HG02678 (cell line): ENCODE data around the gene MAZ.
"Not testable (repeated sequence)": the region's sequence is repeated elsewhere in the genome, so short reads cannot be mapped to it uniquely, and the experiment has no call there.

Source experiments
- ATAC-seq: cut with Tn5 transposase; IDR thresholded peaks from one replicate; pipeline ENCODE4 v1.9.1; 2021; ENCODE audit warnings: mild to moderate bottlenecking, moderate library complexity; ENCODE audit not compliant: unreplicated experiment

The MAZ gene

DNA sequence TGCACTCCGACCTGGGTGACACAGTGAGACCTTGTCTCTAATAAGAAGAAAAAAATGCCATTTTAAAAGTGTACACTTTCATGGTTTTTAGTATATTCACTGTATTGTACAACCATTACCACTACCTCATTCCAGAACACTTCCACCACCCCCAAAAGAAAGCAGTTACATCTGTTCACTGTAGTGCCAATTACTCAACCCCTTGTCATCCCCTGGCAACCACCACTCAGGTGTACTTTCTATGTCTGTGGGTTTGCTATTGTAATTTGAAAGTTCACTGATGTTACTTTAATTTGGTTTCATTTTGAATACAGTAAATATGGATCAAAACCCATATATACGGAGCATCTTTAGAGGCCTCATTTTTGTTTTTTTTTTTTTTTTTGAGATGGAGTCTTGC, 22.2 kb upstream of the MAZ start:
- no peak for ATAC-seq

DNA sequence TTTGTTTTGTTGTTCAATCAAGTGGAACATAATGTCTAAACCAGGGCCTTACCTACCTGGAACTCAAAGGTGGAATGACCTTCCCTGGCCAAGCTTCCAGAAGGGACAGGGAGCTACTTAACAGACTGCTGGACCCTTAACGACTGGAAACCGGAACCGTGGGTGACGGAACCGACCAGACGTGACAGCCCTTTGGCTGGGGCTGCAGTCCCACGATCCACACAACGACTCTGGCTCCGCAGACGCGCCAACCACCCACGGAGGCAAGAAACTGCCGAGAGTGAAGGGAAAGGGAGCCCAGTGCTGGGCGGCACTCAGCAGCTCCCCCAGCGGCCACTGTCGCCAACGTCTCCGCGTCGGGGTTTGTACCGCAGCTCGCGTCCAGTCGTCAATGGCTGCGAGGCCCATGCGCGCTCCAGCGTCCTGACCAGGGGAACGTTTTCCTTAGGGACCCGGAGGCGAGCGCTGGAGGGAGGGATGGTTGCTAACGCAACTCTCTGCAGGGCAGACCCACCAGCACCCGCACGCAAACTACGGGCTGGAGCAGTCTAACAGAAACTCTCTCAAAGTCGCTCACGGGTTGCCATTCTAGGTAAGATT, 21.3 kb upstream of the MAZ start:
- ATAC-seq = no peak

DNA sequence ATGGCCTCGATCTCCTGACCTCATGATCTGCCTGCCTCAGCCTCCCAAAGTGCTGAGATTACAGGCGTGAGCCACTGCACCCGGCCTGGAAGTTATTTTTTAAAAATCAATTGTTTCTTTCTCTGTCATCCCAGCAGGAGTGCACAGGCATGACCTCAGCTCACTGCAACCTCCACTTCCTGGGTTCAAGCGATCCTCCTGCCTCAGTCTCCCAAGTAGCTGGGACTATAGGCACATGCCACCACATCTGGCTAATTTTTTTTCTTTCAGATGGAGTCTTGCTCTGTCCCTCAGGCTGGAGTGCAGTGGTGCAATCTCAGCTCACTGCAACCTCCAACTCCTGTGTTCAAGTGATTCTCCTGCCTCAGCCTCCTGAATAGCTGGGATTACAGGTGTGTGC, 19.2 kb upstream of the MAZ start:
- not testable (repeated sequence) for ATAC-seq

DNA sequence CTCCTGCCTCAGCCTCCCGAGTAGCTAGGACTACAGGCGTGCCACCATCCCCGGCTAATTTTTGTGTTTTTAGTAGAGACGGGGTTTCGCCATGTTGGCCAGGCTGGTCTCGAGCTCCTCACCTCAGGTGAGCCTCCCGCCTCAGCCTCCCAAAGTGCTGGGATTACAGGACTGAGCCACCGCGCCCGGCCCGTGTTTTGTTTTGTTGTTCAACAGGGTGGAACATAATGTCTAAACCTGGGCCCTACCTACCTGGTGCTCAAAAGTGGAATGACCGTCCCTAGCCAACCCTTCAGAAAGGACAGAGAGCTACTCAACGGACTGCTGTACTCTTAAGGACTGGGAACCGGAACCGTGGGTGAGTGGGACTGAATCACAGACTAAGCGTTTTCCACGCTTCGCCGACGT, 16.6 kb upstream of the MAZ start:
- peak; percentile 5 for ATAC-seq

DNA sequence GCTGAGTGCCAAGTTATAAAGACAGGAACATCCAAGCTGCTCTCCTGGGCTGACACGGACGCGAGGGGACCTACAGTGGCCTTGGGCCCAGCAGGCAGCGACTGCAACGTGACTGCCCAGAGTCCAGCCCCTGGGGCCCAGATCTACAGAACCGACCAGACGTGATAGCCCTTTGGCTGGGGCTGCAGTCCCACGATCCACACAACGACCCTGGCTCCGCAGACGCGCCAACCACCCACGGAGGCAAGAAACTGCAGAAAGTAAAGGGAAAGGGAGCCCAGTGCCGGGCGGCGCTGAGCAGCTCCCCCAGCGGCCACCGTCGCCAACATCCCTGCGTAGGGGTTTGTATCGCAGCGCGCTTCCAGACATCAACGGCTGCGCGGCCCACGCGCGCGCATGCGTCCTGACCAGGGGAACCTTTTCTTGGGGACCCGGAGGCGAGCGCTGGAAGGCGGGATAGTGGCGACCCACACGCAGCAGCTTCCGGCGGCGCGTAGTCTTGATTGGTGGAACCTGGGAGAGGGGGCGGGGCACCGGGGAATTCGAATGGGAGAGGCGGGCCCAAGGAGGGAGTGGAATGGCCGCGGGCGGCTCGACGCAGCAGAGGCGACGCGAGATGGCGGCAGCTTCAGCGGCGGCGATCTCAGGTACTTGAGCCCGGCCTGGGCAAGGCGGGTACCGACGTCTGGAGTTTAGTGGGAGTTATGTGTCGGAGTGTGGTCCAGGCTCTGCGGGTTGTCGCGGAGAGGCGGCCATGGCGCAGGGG, 16.0 kb upstream of the MAZ start, which contains the start of gene KIF22:
Gene KIF22, plus strand, starts transcription at position 569 of the 766 bp plus-strand sequence. Its CDS starts 9 bp downstream, at position 578.
- peak; percentile 96 for ATAC-seq

DNA sequence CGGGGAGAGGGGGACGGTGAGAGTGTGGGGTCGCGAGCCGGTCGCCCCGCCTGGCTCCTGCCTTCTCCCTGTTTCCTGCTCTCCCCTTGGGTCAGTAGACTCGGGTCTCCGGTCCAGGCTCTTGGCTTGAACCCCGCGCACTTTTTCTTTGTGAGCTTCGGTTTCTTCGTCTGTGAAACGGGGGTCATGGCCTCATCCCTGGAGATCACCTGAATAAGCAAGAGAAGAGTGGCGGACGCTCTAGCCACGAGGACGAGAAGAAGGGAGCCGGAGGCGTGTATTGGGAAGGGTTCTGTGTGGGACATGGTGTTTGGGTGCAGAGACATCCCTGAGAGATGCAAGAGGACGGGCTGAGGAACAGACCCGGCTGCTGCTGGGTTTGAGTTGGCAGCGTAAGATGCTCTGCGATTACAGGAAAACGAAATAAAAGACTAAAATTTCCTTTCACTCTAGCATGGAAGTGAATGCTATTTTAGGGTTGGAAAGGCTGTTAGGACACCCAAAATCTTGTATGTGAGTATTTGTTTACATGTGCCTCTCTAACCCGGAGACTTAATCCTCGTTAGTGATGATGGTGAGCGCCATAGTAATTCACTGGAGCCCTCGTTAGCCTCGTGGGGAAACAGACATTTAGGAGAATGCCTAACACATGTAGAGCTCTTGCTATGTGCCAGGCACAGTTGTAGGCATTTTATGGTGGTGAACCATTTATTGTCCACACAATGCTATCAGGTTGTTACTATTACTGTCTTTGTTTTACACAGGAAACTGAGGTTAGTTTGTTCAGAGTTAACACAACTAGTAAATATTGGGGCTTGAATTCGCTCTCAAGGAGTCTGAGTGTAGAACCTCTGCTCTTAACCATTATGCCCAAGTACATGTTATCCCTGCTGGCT, 15.1 kb upstream of the MAZ start:
- ATAC-seq = peak; percentile 25

DNA sequence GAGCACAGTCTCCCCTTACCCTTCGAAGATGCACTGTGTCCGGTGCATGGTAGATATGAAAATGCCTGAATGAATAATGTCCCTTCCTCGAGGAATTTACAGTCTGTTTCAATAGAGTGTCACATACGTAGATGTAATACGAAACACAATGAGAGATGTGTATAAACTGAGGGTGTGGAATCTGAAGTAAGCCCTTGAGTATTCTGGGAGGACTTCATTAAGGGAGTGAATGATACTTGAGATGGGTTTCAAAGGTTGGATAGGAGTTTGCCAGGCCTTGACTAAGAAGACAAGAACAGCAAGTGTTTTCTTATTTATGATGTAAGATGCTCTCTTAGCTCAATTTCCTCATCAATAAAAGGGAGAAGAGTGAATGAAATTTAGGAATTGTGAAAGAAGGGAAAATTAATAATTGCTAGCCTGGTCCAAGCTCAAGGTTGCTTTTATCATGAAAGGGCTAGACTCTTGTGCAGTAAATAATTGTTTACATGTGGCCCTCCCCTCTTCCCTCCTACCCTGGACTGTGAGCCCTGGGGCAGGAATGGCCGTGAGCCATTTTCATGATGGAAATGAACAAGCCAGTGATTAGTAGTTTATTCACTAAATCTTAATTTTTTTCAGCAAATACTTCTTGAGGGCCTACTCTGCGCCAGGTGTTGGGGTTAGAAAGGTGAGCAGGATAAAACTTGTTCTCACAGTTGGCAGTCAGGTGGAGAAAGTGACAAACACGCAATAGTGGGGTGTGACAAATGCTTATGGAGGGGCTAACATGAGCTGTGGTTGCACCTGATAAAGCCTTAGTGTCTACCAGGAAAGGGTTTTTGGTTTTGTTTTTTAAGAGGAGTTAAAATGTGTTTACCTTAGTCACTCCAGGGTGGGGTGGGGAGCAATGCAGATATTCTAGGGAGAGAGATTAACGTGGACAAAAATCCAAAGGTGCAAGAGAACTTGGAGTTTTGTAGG, 14.2 kb upstream of the MAZ start:
- ATAC-seq = no peak

DNA sequence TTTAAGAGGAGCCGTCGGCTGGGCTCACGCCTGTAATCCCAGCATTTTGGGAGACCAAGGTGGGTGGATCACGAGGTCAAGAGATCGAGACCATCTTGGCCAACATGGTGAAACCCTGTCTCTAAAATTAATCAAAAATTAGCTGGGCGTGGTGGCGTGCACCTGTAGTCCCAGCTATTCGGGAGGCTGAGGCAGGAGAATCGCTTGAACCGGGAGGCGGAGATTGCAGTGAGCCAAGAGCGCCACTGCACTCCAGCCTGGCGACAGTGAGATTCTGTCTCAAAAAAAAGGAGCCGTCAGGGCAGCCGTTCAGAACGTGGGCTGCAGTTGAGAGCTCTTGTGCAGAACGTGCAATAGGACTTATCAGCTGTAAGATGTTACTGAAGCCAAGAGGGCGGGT, 13.2 kb upstream of the MAZ start:
- ATAC-seq = not testable (repeated sequence)

DNA sequence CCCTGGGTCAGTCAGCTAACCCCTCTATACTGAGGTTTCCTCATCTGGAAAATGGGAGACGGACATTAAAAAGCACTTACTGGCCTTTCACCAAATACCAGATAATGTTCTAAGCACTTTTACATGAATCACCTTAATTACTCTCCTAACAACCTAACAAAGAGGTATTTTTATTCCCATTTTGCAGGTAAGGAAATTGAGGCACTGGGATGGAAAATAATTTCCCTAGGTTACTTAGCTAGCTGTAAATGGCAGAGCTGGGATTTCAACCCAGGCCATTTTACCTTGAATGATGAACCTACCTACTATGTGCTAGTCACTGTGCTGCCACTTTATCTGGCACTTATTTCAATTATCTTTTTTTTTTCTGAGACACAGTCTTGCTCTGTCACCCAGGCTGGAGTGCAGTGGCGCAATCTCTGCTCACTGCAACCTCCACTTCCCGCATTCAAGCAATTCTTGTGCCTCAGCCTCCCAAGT, 12.1 kb upstream of the MAZ start:
- no peak for ATAC-seq

DNA sequence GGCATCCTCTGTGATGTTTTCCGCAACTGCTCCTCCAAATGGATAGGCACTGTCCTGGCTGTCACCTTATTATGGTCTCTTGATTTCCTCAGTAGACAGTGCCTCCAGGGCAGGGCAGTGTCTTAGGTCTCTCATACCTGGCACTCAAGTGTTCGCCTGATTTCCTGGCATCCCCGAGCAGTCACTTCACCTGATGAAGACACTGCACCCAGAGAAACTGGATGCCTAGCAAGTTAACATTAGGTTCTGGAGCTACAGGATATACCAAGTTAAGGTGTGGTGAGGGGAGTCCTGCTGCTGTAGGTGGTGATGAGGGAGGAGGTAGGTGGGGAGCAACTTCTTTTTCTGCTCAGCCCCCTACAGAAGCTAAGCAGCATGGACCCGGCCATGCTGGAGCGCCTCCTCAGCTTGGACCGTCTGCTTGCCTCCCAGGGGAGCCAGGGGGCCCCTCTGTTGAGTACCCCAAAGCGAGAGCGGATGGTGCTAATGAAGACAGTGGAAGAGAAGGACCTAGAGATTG, 3.9 kb upstream of the MAZ start:
- no peak for ATAC-seq

DNA sequence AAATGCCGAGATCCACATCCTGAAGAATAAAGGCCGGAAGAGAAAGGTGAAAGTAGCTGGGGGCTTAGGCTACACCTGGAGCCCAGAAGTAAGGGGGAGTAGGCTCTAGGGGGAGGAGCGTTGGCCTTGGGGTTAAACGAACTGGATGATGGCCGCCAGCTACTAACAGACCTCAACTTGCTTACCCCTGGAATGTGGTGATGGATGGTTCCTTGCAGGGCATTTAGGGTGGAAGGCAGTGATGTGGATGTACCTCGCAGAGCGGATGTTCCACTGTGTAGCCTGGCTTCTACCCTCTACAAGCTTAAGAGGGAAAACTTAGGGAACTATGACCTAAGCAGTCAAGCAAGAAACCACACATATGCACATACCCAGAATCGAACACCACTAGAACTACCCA, 2.3 kb upstream of the MAZ start:
- ATAC-seq = no peak

DNA sequence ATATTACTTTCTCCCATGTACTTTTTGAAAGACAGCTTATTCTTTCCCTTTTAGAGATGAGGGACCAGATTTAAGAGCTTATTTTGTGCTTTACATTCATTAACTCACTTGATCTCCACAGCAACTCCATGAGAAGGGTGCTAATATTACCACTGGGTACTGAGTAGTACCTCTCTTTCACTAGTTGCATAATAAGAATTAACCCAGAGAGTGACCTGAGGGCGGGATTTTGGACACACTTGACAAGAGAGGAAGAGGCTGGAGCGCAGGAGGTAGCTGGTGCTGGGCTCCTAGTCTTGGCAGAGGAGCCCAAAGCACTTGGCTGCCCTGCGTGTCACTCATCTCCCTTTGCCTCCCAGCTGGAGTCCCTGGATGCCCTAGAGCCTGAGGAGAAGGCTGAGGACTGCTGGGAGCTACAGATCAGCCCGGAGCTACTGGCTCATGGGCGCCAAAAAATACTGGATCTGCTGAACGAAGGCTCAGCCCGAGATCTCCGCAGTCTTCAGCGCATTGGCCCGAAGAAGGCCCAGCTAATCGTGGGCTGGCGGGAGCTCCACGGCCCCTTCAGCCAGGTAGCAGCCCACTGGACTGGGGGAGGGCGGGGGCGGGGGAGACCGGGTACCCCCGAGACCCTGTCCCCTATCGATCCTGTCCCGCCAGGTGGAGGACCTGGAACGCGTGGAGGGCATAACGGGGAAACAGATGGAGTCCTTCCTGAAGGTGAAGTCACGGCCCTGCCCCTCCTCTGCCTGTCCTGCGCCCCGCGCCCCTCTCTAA, 1.7 kb upstream of the MAZ start:
- ATAC-seq = no peak

DNA sequence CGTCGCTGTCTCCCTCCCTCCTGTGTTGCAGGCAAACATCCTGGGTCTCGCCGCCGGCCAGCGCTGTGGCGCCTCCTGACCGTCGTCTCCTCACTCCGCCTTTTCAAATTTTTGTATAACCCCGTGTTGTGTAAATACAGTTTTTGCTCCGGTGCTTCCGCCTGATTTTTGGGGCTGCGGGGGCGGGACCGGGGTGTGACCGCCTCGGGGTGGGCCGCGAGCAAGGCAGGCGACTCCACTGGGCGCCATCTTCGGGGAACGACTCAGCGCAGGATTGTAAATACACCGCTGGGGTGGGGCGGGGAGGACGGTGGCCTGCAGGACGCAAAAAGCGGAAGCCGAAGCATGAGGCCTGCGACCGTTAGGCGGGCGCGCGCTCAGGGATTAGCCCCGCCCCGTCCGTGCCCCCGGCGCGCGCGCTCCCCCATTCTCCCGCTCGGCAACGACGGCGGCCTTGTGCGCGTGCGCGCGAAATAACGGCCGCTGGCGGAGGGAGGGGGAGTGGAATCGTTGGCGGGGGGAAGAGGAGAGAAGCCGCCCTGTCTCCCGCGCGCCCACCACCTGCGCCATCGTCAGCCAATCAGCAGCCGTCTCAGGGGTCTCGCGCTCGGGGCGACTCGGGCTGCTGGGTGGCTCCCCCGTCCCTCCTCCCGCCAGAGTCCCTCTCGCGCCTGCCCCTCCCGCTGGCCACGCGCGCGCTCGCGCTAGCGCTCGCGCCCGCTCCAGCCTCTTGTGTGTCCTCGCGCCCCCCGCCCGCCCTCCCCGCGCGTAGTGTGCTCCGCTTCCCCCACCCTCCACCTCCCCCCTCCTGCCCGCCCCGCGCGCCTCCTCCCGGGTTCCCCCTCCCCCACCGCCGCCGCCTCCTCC, 864 bp upstream of the MAZ start:
- ATAC-seq = peak; percentile 50

DNA sequence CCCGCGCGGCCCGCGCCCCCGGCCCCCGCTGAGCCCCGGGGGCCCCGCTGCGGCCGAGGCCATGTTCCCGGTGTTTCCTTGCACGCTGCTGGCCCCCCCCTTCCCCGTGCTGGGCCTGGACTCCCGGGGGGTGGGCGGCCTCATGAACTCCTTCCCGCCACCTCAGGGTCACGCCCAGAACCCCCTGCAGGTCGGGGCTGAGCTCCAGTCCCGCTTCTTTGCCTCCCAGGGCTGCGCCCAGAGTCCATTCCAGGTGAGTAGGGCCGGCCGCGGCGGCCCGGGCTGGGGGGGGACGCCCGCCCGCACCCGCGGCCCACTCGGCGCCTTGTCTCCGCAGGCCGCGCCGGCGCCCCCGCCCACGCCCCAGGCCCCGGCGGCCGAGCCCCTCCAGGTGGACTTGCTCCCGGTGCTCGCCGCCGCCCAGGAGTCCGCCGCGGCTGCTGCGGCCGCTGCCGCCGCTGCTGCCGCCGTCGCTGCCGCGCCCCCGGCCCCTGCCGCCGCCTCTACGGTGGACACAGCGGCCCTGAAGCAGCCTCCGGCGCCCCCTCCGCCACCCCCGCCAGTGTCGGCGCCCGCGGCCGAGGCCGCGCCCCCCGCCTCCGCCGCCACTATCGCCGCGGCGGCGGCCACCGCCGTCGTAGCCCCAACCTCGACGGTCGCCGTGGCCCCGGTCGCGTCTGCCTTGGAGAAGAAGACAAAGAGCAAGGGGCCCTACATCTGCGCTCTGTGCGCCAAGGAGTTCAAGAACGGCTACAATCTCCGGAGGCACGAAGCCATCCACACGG, 504 bp downstream of the MAZ start:
- no peak for ATAC-seq

DNA sequence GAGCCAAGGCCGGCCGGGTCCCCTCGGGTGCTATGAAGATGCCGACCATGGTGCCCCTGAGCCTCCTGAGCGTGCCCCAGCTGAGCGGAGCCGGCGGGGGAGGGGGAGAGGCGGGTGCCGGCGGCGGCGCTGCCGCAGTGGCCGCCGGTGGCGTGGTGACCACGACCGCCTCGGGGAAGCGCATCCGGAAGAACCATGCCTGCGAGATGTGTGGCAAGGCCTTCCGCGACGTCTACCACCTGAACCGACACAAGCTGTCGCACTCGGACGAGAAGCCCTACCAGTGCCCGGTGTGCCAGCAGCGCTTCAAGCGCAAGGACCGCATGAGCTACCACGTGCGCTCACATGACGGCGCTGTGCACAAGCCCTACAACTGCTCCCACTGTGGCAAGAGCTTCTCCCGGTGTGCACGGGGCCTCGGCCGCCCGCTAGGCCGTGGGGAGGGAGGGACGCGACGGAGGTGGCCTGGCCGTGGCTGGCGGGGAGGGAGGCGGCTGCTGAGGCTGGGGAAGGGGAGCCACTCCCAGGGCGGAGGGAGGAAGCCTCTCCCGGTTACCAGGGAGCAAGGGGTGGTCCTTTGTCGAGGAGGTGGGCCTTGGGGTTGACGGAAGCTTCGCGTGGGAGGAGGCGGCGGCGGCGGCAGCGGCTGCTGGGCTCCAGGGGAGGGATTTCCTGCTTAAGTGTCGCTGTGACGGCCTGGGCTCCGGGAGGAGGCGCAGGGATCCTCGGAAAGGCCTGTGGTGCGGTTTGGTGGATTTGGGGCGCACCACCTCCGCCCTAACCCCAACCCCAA, 1.3 kb downstream of the MAZ start:
- no peak for ATAC-seq

DNA sequence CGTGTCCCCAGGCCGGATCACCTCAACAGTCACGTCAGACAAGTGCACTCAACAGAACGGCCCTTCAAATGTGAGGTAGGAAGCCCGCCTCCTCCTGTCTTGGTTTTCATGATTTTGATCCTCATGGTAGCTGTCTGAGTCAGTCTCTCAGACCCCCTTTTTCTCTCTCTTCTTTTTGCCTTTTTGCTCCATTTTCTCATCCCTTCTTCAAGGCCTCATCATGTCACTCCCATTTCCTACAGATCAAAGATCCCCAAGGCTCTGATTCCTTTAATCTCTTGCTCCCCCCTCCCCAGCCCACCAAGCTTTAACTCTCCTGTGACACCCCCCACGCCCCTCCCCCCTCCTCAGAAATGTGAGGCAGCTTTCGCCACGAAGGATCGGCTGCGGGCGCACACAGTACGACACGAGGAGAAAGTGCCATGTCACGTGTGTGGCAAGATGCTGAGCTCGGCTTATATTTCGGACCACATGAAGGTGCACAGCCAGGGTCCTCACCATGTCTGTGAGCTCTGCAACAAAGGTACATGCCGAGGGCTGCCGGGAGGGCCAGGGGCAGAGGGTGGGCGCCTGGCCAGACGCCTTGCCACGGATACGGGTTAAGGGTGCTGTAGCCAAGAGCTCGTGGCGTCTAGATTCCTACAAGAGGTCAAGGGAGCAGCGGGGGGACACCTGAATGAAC, 2.0 kb downstream of the MAZ start:
- no peak for ATAC-seq
